T-helper 2 cell (primary cell): ENCODE results near the gene KCNK3.

Source experiments
- DNase-seq, 5 experiments: peaks; one replicate each; pipeline versions ENCODE4 v3.0.0 to v3.0.0-alpha.2; 2012 to 2022

KCNK3 gene

GRCh38 chr2:26666671-26667070, 25.9 kb upstream of the KCNK3 start:
- no peak for DNase-seq

- no peak for DNase-seq
These were observed 24.5 kb upstream of the KCNK3 start for GRCh38 chr2:26668041-26668440.

- DNase-seq: no peak
These were observed 23.4 kb upstream of the KCNK3 start for GRCh38 chr2:26668856-26669750.

GRCh38 chr2:26670171-26670570, 22.4 kb upstream of the KCNK3 start:
- no peak for DNase-seq

- no peak for DNase-seq
These were observed 21.5 kb upstream of the KCNK3 start for GRCh38 chr2:26670931-26671460.

- DNase-seq: no peak
These were observed 20.8 kb upstream of the KCNK3 start for GRCh38 chr2:26671691-26672090.

GRCh38 chr2:26672112-26672817, 20.3 kb upstream of the KCNK3 start:
- DNase-seq: no peak

GRCh38 chr2:26672818-26673393, 19.6 kb upstream of the KCNK3 start:
- DNase-seq: no peak

GRCh38 chr2:26674002-26674751, 18.3 kb upstream of the KCNK3 start:
- no peak for DNase-seq

GRCh38 chr2:26674771-26675170, 17.8 kb upstream of the KCNK3 start:
- no peak for DNase-seq

- no peak for DNase-seq
These were observed 16.8 kb upstream of the KCNK3 start for GRCh38 chr2:26675651-26676255.

- no peak for DNase-seq
These were observed 14.5 kb upstream of the KCNK3 start for GRCh38 chr2:26678035-26678434.

GRCh38 chr2:26679867-26680266, 12.7 kb upstream of the KCNK3 start:
- no peak for DNase-seq

GRCh38 chr2:26681656-26682055, 10.9 kb upstream of the KCNK3 start:
- DNase-seq: no peak

- DNase-seq: no peak
These were observed 10.4 kb upstream of the KCNK3 start for GRCh38 chr2:26682155-26682554.

- no peak for DNase-seq
These were observed 8.9 kb upstream of the KCNK3 start for GRCh38 chr2:26683583-26683982.

- no peak for DNase-seq
These were observed 7.2 kb upstream of the KCNK3 start for GRCh38 chr2:26685341-26685740.

GRCh38 chr2:26685989-26686839, 6.3 kb upstream of the KCNK3 start:
- no peak for DNase-seq

- DNase-seq: no peak
These were observed 5.2 kb upstream of the KCNK3 start for GRCh38 chr2:26687328-26687727.

- no peak for DNase-seq
These were observed 4.7 kb upstream of the KCNK3 start for GRCh38 chr2:26687801-26688200.

- DNase-seq: no peak
These were observed 1.4 kb upstream of the KCNK3 start for GRCh38 chr2:26691161-26691560.
